ENCODE measurements around the gene MBOAT7.

GRCh38 chr19:54178581-54179261 is 10.7 kb downstream of the MBOAT7 start:
- TF ChIP-seq CTCF (IDR thresholded peaks at IDR 0.05): no peak
- no peak for TF ChIP-seq POLR2A (IDR thresholded peaks at IDR 0.05)
